Thoracic aorta (tissue), 2 donors: ENCODE data around the gene PLCB1. TPM values are rescaled to one million over a fixed set of nuclear protein-coding genes. Genes with fewer than 3 reads are reported as not detected.

Experiments used
- ATAC-seq: fragments of 150-250 bp; one replicate; pipeline ENCODE4 v1.8.0; 2017; ENCODE audit warnings: low read depth; ENCODE audit not compliant: insufficient number of reproducible peaks, low FRiP score
- DNase-seq: peaks from one replicate; pipeline ENCODE4 v3.0.0-alpha.2; 2020; ENCODE audit warnings: low spot score
- H3K27ac ChIP-seq, 2 donors: fragments of 200-600 bp; sonication (generic); 1 replicate in 1 of 2; 2 replicates in 1 of 2; pipeline ENCODE4 v1.5.1; 2016; ENCODE audit warnings: mild to moderate bottlenecking in 2 of 2, moderate library complexity in 2 of 2
- H3K27me3 ChIP-seq: fragments of 200-600 bp; sonication (generic); replicated peaks from 2 replicates; pipeline ENCODE4 v1.6.0; 2016; ENCODE audit warnings: mild to moderate bottlenecking; ENCODE audit not compliant: insufficient read depth
- H3K36me3 ChIP-seq: fragments of 200-600 bp; sonication (generic); one replicate; pipeline ENCODE4 v1.5.1; 2016
- H3K4me1 ChIP-seq, 2 donors: fragments of 200-600 bp; sonication (generic); 1 replicate in 1 of 2; 2 replicates in 1 of 2; pipeline versions ENCODE4 v1.5.1 to v1.6.0; 2016; ENCODE audit warnings: low read depth in 2 of 2, mild to moderate bottlenecking in 1 of 2; ENCODE audit not compliant: control insufficient read depth in 1 of 2
- H3K4me3 ChIP-seq: fragments of 200-600 bp; sonication (generic); 2 replicates; pipeline ENCODE4 v1.5.1; 2016; ENCODE audit warnings: mild to moderate bottlenecking
- H3K9me3 ChIP-seq: fragments of 200-600 bp; sonication (generic); 2 replicates; pipeline ENCODE4 v1.5.1; 2016
- total RNA-seq, 2 donors: library from RNA; depleted of rRNA; stranded (reverse); fragments of >200 nt; gene quantifications; one replicate each; pipeline versions ENCODE4 v1.1.0 to v1.2.3, GENCODE V29; 2016
- TF ChIP-seq, protein P1 (sequence below): fragments of 200-600 bp; sonication (generic); IDR thresholded peaks from one replicate; pipeline ENCODE4 v1.5.1; 2019; ENCODE audit warnings: antibody characterized with exemption

The PLCB1 gene
- total RNA-seq, 2 donors from 2014 or later: 10.8 to 16.3 TPM

DNA sequence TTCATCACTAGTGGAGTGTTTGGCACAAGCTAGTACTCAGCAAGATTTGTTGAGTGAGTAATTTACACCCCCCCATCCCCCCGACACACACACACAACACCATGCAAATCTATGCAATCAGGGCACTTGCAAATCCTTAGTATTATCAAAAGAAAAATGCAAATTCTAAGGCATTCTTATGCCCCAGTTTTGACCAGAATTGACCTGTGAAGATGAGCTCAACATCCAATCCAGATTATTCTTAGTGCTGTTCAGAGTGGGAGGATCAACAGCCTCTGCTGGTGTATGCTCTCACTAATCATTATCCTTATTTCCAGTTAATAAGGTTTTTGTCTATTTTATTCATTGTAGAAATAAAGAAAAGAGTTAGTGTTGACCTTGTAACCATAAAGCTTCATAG is 185.4 kb downstream of the PLCB1 start:
- H3K27me3 ChIP-seq: no peaks in the 10 kb centered on the region
- TF ChIP-seq, protein P1, sequence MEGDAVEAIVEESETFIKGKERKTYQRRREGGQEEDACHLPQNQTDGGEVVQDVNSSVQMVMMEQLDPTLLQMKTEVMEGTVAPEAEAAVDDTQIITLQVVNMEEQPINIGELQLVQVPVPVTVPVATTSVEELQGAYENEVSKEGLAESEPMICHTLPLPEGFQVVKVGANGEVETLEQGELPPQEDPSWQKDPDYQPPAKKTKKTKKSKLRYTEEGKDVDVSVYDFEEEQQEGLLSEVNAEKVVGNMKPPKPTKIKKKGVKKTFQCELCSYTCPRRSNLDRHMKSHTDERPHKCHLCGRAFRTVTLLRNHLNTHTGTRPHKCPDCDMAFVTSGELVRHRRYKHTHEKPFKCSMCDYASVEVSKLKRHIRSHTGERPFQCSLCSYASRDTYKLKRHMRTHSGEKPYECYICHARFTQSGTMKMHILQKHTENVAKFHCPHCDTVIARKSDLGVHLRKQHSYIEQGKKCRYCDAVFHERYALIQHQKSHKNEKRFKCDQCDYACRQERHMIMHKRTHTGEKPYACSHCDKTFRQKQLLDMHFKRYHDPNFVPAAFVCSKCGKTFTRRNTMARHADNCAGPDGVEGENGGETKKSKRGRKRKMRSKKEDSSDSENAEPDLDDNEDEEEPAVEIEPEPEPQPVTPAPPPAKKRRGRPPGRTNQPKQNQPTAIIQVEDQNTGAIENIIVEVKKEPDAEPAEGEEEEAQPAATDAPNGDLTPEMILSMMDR: no peak
- no peaks in the 10 kb centered on the region for H3K36me3 ChIP-seq
- no peak overlapping the region for H3K27ac ChIP-seq
- H3K9me3 ChIP-seq: no peaks in the 10 kb centered on the region
- DNase-seq: no peak
- ATAC-seq: no peak
- no peak overlapping the region for H3K4me3 ChIP-seq
- no peaks in the 10 kb centered on the region for H3K4me1 ChIP-seq

DNA sequence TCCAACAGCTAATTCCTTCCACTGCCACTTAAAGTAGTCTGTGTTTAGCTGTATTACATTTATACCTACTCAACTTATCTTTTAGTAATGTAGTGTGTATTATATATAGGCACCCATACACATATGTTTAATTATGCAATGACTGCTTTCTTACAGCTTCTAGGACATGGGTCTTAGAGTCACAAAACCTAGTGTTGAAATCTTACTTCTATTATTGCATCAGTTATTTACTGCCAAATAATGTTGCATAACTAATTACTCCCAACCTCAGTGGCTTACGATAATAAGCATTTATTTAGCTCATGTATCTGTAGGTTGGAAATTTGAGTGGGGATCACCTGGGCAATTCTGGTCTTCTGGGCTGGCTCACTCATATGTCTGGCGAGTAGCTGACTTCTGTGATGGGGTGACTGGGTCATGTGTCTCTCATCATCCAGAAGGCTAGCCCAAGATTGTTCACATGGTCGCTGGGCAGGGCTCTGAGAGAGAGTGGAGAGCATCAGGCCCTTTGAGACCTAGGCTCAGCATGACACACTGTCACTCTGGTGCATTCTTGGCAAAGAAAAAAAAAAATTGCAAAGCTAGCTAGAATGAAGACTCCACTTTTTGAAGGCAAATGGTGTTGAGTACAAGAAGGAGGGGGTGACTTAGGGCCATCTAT is 187.0 kb downstream of the PLCB1 start:
- Histone ChIP-seq H3K36me3 (no peaks in the 10 kb centered on the region), H3K4me3 (no peak overlapping the region), H3K9me3 (no peaks in the 10 kb centered on the region), H3K27ac (no peak overlapping the region), H3K4me1 (no peaks in the 10 kb centered on the region), H3K27me3 (no peaks in the 10 kb centered on the region)
- ATAC-seq (no peak), DNase-seq (no peak)
- TF ChIP-seq, protein P1: no peak

GRCh38 chr20:8320306-8320705 is 188.2 kb downstream of the PLCB1 start:
- Histone ChIP-seq H3K4me1 (no peaks in the 10 kb centered on the region), H3K36me3 (no peaks in the 10 kb centered on the region), H3K27me3 (no peaks in the 10 kb centered on the region), H3K9me3 (no peaks in the 10 kb centered on the region), H3K27ac (no peak overlapping the region), H3K4me3 (no peak overlapping the region)
- TF ChIP-seq, protein P1: no peak
- ATAC-seq (no peak), DNase-seq (no peak)

- ATAC-seq: no peak
- Histone ChIP-seq H3K4me1 (no peaks in the 10 kb centered on the region), H3K4me3 (no peak overlapping the region), H3K9me3 (no peaks in the 10 kb centered on the region), H3K36me3 (no peaks in the 10 kb centered on the region), H3K27ac (no peak overlapping the region), H3K27me3 (no peaks in the 10 kb centered on the region)
- no peak for DNase-seq
- TF ChIP-seq, protein P1: no peak
Measured at GRCh38 chr20:8321001-8321400, 188.9 kb downstream of the PLCB1 start.

GRCh38 chr20:8322662-8323217 is 190.7 kb downstream of the PLCB1 start:
- Histone ChIP-seq H3K4me3 (no peak overlapping the region), H3K36me3 (no peaks in the 10 kb centered on the region), H3K4me1 (no peaks in the 10 kb centered on the region), H3K9me3 (no peaks in the 10 kb centered on the region), H3K27me3 (no peaks in the 10 kb centered on the region), H3K27ac (no peak overlapping the region)
- ATAC-seq (no peak), DNase-seq (no peak)
- TF ChIP-seq, protein P1: no peak
